H1 (cell line): ENCODE measurements around the gene PPIG. TPM values are rescaled to one million over a fixed set of nuclear protein-coding genes. Genes with fewer than 3 reads are reported as not detected.

Experiments
- CTCF ChIA-PET: fragments of 300-600 bp; sonication (Branson Sonifier 250); formaldehyde crosslinking; loops from one replicate; lab custom pipeline; 2021; ENCODE audit not compliant: partially characterized antibody; lab: Charles Lee
- POLR2A ChIA-PET: fragments of 300-600 bp; sonication (Branson Sonifier 250); formaldehyde crosslinking; loops from one replicate; lab custom pipeline; 2021; ENCODE audit warnings: inconsistent platforms; ENCODE audit not compliant: partially characterized antibody; lab: Charles Lee
- DNase-seq, 2 experiments: peaks; one replicate each; pipeline versions ENCODE4 v3.0.0 to v3.0.0-alpha.2; 2010 to 2022; ENCODE audit warnings: low spot score in 2 of 2, low read depth in 1 of 2, mixed read lengths in 1 of 2
- FAIRE-seq: peaks from 2 replicates; lab custom pipeline; 2011; peaks lifted over from hg19 to GRCh38; lab: Jason Lieb, UNC
- H2AFZ ChIP-seq: 2 replicates; pipeline ENCODE4 v1.8.1; 2012; ENCODE audit warnings: low read length, inconsistent platforms
- H2AK5ac ChIP-seq: 2 replicates; pipeline ENCODE4 v1.6.1; 2013; ENCODE audit warnings: low read depth, low read length
- H2BK120ac ChIP-seq: replicated peaks from 2 replicates; pipeline ENCODE3; 2013; ENCODE audit warnings: low read depth, low read length, inconsistent platforms
- H2BK12ac ChIP-seq: 2 replicates; pipeline ENCODE4 v1.6.1; 2013; ENCODE audit warnings: low read depth, low read length
- H2BK15ac ChIP-seq: 2 replicates; pipeline ENCODE4 v1.6.1; 2013; ENCODE audit warnings: low read length
- H2BK20ac ChIP-seq: 2 replicates; pipeline ENCODE4 v1.6.1; 2013; ENCODE audit warnings: low read length
- H2BK5ac ChIP-seq: 2 replicates; pipeline ENCODE4 v1.6.1; 2013; ENCODE audit warnings: low read depth, low read length
- H3K14ac ChIP-seq: 2 replicates; pipeline ENCODE4 v1.6.1; 2013; ENCODE audit warnings: inconsistent platforms; ENCODE audit not compliant: insufficient read length
- H3K18ac ChIP-seq: 2 replicates; pipeline ENCODE4 v1.6.1; 2013; ENCODE audit warnings: low read length; ENCODE audit errors: extremely low read depth
- H3K23ac ChIP-seq: 2 replicates; pipeline ENCODE4 v1.6.1; 2013; ENCODE audit warnings: inconsistent platforms; ENCODE audit not compliant: insufficient read length
- H3K23me2 ChIP-seq: 2 replicates; pipeline ENCODE4 v1.6.1; 2013; ENCODE audit warnings: low read depth, low read length
- H3K27ac ChIP-seq: 2 replicates; pipeline ENCODE4 v1.6.1; 2011; ENCODE audit warnings: low read depth, low read length, inconsistent platforms
- H3K27me3 ChIP-seq, 4 experiments: replicated peaks in 1 of 4; 1 replicate in 1 of 4; 2 replicates in 3 of 4; pipeline versions ENCODE4 v1.6.1 to v1.8.1; 2011 to 2013; ENCODE audit warnings: low read length in 3 of 4, mild to moderate bottlenecking in 3 of 4, inconsistent platforms in 2 of 4, mixed read lengths in 2 of 4, moderate library complexity in 1 of 4; ENCODE audit not compliant: control insufficient read depth in 3 of 4, insufficient read depth in 3 of 4; ENCODE audit errors: extremely low read depth in 1 of 4
- H3K36me3 ChIP-seq, 4 experiments: 2 replicates each; pipeline versions ENCODE4 v1.6.1 to v1.8.1; 2011 to 2013; ENCODE audit warnings: mild to moderate bottlenecking in 4 of 4, low read length in 3 of 4, moderate library complexity in 2 of 4, control low read depth in 1 of 4, inconsistent platforms in 1 of 4; ENCODE audit not compliant: insufficient read depth in 4 of 4, control insufficient read depth in 2 of 4
- H3K4ac ChIP-seq: replicated peaks from 2 replicates; pipeline ENCODE3; 2013; ENCODE audit warnings: low read length, low read depth, mixed read lengths, inconsistent platforms; ENCODE audit not compliant: insufficient read length
- H3K4me1 ChIP-seq, 4 experiments: replicated peaks in 1 of 4; 1 replicate in 1 of 4; 2 replicates in 3 of 4; pipeline versions ENCODE4 v1.6.1 to v1.8.1; 2011 to 2013; ENCODE audit warnings: low read length in 3 of 4, inconsistent platforms in 2 of 4, mixed read lengths in 1 of 4; ENCODE audit not compliant: insufficient read depth in 4 of 4, control insufficient read depth in 3 of 4
- H3K4me2 ChIP-seq, 2 experiments: 2 replicates each; pipeline versions ENCODE4 v1.6.1 to v1.8.1; 2011 to 2013; ENCODE audit warnings: low read depth in 2 of 2, low read length in 2 of 2, control low read depth in 1 of 2, inconsistent platforms in 1 of 2, mild to moderate bottlenecking in 1 of 2; ENCODE audit not compliant: insufficient read depth in 1 of 2
- H3K4me3 ChIP-seq, 4 experiments: fragments of 200-600, 300-600 bp in 1 of 4; sonication (generic), shearing (Covaris generic), sonication (Bioruptor Twin) in 1 of 4; 2 replicates each; pipeline versions ENCODE4 v1.5.1 to v1.8.1; 2011 to 2016; ENCODE audit warnings: low read length in 4 of 4, low read depth in 3 of 4, control low read depth in 2 of 4, inconsistent platforms in 2 of 4, mild to moderate bottlenecking in 2 of 4, mixed read lengths in 1 of 4, moderate library complexity in 1 of 4; ENCODE audit not compliant: insufficient read depth in 2 of 4; ENCODE audit errors: extremely low read depth in 1 of 4
- H3K56ac ChIP-seq: replicated peaks from 2 replicates; pipeline ENCODE3; 2013; ENCODE audit warnings: low read depth, mild to moderate bottlenecking, mixed read lengths, low read length, inconsistent platforms; ENCODE audit not compliant: insufficient read length
- H3K79me1 ChIP-seq: 2 replicates; pipeline ENCODE4 v1.6.1; 2013; ENCODE audit warnings: low read depth, low read length, control low read depth
- H3K79me2 ChIP-seq, 2 experiments: 2 replicates each; pipeline versions ENCODE4 v1.6.1 to v1.8.1; 2012 to 2013; ENCODE audit warnings: low read length in 2 of 2, mild to moderate bottlenecking in 2 of 2, inconsistent platforms in 1 of 2; ENCODE audit not compliant: insufficient read depth in 2 of 2, control insufficient read depth in 1 of 2
- H3K9ac ChIP-seq, 4 experiments: replicated peaks in 1 of 4; 1 replicate in 1 of 4; 2 replicates in 3 of 4; pipeline versions ENCODE4 v1.6.1 to v1.8.1; 2011 to 2013; ENCODE audit warnings: low read depth in 3 of 4, low read length in 3 of 4, control low read depth in 2 of 4, mild to moderate bottlenecking in 2 of 4, moderate library complexity in 2 of 4, inconsistent platforms in 1 of 4; ENCODE audit errors: extremely low read depth in 1 of 4
- H3K9me3 ChIP-seq, 2 experiments: 2 replicates each; pipeline versions ENCODE4 v1.6.1 to v1.8.1; 2012 to 2013; ENCODE audit warnings: mild to moderate bottlenecking in 2 of 2, moderate library complexity in 2 of 2, control low read depth in 1 of 2, inconsistent platforms in 1 of 2, low read depth in 1 of 2, low read length in 1 of 2, mixed read lengths in 1 of 2; ENCODE audit not compliant: insufficient read depth in 2 of 2
- H4K20me1 ChIP-seq, 2 experiments: replicated peaks in 1 of 2; 2 replicates each; pipeline versions ENCODE3 to v1.8.1; 2011 to 2013; ENCODE audit warnings: inconsistent platforms in 2 of 2, low read length in 2 of 2, mild to moderate bottlenecking in 1 of 2; ENCODE audit not compliant: insufficient read depth in 2 of 2, control insufficient read depth in 1 of 2
- H4K5ac ChIP-seq: 2 replicates; pipeline ENCODE4 v1.6.1; 2013; ENCODE audit warnings: low read length, low read depth, mixed read lengths, inconsistent platforms; ENCODE audit not compliant: insufficient read length
- H4K8ac ChIP-seq: 2 replicates; pipeline ENCODE4 v1.8.0; 2013; ENCODE audit warnings: mild to moderate bottlenecking, moderate library complexity, low read length, inconsistent platforms; ENCODE audit not compliant: insufficient read depth; ENCODE audit errors: extremely low read depth
- H4K91ac ChIP-seq: replicated peaks from 2 replicates; pipeline ENCODE3; 2013; ENCODE audit warnings: low read length, mixed read lengths, inconsistent platforms; ENCODE audit not compliant: insufficient read length
- ASH2L ChIP-seq: fragments of 200-600, 300-600 bp; sonication (generic); IDR thresholded peaks from one replicate; pipeline ENCODE4 v1.7.1; 2017; ENCODE audit warnings: low read length
- BCL11A ChIP-seq, 2 experiments: IDR thresholded peaks; one replicate each; pipeline ENCODE4 v1.6.1; 2011; ENCODE audit warnings: low read depth in 2 of 2, low read length in 2 of 2, mild to moderate bottlenecking in 2 of 2
- EP300 ChIP-seq, 2 experiments: IDR thresholded peaks; 1 replicate in 1 of 2; 2 replicates in 1 of 2; pipeline ENCODE4 v1.6.1; 2011 to 2012; ENCODE audit warnings: low read depth in 2 of 2, low read length in 2 of 2, mild to moderate bottlenecking in 2 of 2, borderline replicate concordance in 1 of 2, inconsistent platforms in 1 of 2, moderate library complexity in 1 of 2
- SP2 ChIP-seq: IDR thresholded peaks from 2 replicates; pipeline ENCODE4 v1.6.1; 2012; ENCODE audit warnings: mild to moderate bottlenecking, low read length, inconsistent platforms
- TAF1 ChIP-seq: IDR thresholded peaks from 2 replicates; pipeline ENCODE4 v1.6.1; 2011; ENCODE audit warnings: mild to moderate bottlenecking, low read depth, low read length
- TBP ChIP-seq: IDR thresholded peaks from 2 replicates; pipeline ENCODE4 v1.6.1; 2011; ENCODE audit warnings: low read depth, low read length, improper control_type of control experiment
- TCF12 ChIP-seq: IDR thresholded peaks from 2 replicates; pipeline ENCODE4 v1.6.1; 2011; ENCODE audit warnings: low read depth, mild to moderate bottlenecking, low read length
- ZNF274 ChIP-seq: IDR thresholded peaks from 2 replicates; pipeline ENCODE4 v1.7.0; 2012; ENCODE audit warnings: low read length, borderline replicate concordance; ENCODE audit errors: extremely low read depth
- WGBS, 2 experiments: shearing (Covaris generic) in 1 of 2; methylation state at CpG; one replicate each; pipeline versions ENCODE4 v1.1.6 to v1.1.7; 2013 to 2015; ENCODE audit warnings: low lambda C conversion rate in 2 of 2, mixed read lengths in 2 of 2, inconsistent platforms in 1 of 2, low coverage in 1 of 2, missing lambda C conversion rate in 1 of 2; ENCODE audit not compliant: insufficient replicate concordance in 2 of 2, insufficient coverage in 1 of 2, insufficient read length in 1 of 2; ENCODE audit errors: extremely low coverage in 1 of 2, missing lambda C conversion rate in 1 of 2; 5-methylcytosine and 5-hydroxymethylcytosine counted together
- polyA plus RNA-seq, 7 experiments: library from polyadenylated mRNA; depleted of rRNA in 3 of 7; stranded (reverse) in 5 of 7; unstranded in 2 of 7; fragments of >200 nt in 5 of 7; fragments of 200-250 nt in 2 of 7; gene quantifications; 1 replicate in 5 of 7; 2 replicates in 1 of 7; 4 replicates in 1 of 7; pipeline versions ENCODE4 v1.2.1 to v1.2.3, GENCODE V29; 2011 to 2013; ENCODE audit warnings: missing spikeins in 2 of 7, mixed read lengths in 2 of 7
- total RNA-seq: library from RNA; stranded (reverse); fragmentation: NEBNext Ultra II Directional; extraction: Animal tissue kit (Norgen Biotek cat#: 25700); gene quantifications from 2 replicates; pipeline ENCODE4 v1.2.1, GENCODE V29; 2021

The PPIG gene
- total and polyA plus RNA-seq, 2 of the 8 experiments (the other 6 are each of a cell fraction or from before 2014, with no cell fraction given) = 14.7 to 71.0 TPM

DNA sequence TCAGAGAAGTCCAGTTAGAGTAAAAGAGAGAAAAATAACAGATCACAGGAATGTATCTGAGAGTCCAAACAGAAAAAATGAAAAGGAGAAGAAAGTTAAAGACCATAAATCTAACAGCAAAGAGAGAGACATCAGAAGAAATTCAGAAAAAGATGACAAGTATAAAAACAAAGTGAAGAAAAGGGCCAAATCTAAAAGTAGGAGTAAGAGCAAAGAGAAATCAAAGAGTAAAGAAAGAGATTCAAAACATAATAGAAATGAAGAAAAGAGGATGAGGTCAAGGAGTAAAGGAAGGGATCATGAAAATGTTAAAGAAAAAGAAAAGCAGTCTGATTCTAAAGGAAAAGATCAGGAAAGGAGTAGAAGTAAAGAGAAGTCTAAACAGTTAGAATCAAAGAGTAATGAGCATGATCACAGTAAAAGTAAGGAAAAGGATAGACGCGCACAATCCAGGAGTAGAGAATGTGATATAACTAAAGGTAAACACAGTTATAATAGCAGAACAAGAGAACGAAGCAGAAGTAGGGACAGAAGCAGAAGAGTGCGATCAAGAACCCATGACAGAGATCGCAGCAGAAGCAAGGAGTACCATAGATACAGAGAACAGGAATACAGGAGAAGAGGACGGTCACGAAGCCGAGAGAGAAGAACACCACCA lies 52.4 kb downstream of the PPIG start:
- H3K4me2 ChIP-seq = no peak overlapping the region
- no peak overlapping the region for H2BK5ac ChIP-seq
- no peak overlapping the region for H4K8ac ChIP-seq
- no peaks in the 10 kb centered on the region for H3K79me1 ChIP-seq
- H3K4me1 ChIP-seq = no peaks in the 10 kb centered on the region
- TF ChIP-seq ASH2L (no peak), TCF12 (no peak), TBP (no peak), EP300 (IDR thresholded peaks at IDR 0.05; ENCODE audit: borderline replicate concordance in 1 of 2, low read depth in 2 of 2, low read length in 2 of 2) (no peak), BCL11A (IDR thresholded peaks at IDR 0.05; ENCODE audit: low read depth in 2 of 2, low read length in 2 of 2) (no peak), ZNF274 (no peak), SP2 (no peak), TAF1 (no peak)
- TF ChIP-seq, all 59 proteins: peak for 0
- Histone ChIP-seq H2BK15ac (no peak overlapping the region), H3K9me3 (no peaks in the 10 kb centered on the region), H3K79me2 (no peaks in the 10 kb centered on the region), H4K5ac (no peak overlapping the region), H3K56ac (no peak overlapping the region), H4K20me1 (peaks cover 0 to 1% of the 10 kb centered on the region in 2 experiments), H3K4ac (no peak overlapping the region), H3K36me3 (peaks cover 3 to 56% (median 34%) of the 10 kb centered on the region in 4 experiments; a peak in 6 of 8 replicates), H2AK5ac (no peak overlapping the region), H2BK12ac (no peak overlapping the region), H3K27me3 (no peaks in the 10 kb centered on the region), H2BK20ac (no peak overlapping the region), H3K23me2 (no peaks in the 10 kb centered on the region; the same call in 1 of the 2 replicates), H2BK120ac (no peak overlapping the region), H2AFZ (no peak overlapping the region), H3K4me3 (no peak overlapping the region), H3K14ac (no peak overlapping the region), H3K23ac (no peak overlapping the region), H3K9ac (no peak overlapping the region), H3K27ac (no peak overlapping the region), H3K18ac (no peak overlapping the region), H4K91ac (no peak overlapping the region)
- FAIRE-seq = no peak
- no peak for DNase-seq
- 94% methylated on average over 8 of the region's 8 CpGs; no CpG with 5 or more reads in 1 of the 2 experiments for WGBS, 2 experiments
- ChIA-PET CTCF (no interaction called here), POLR2A (interaction anchor here (2.9 kb wide), 1 partner anchor 11 kb away, joined by 10 read pairs; no protein-coding TSS in a partner anchor)
